Activated CD8-positive, alpha-beta memory T cell treated with anti-CD3 and anti-CD28 coated beads, Interleukin-2, amount 10 ng/mL, durations not matched to agents 7 days and 5 days (primary cell): ENCODE data around the gene MACROD1. TPM values are rescaled to one million over a fixed set of nuclear protein-coding genes. Genes with fewer than 3 reads are reported as not detected.
A peak's percentile ranks its signal among the peaks of the same experiment; 100 is the strongest.
"Not testable (repeated sequence)": the region's sequence is repeated elsewhere in the genome, so short reads cannot be mapped to it uniquely, and the experiment has no call there.

Experiments used
- ATAC-seq: fragments of 150-1000 bp; cut with Tn5 transposase; one replicate; pipeline ENCODE4 v1.10.0; 2021; ENCODE audit warnings: moderate library complexity
- CTCF ChIA-PET: fragments of 350-600 bp; sonication (Branson Sonifier 250); formaldehyde crosslinking; loops from one replicate; lab custom pipeline; 2021; ENCODE audit warnings: antibody characterized with exemption; lab: Charles Lee
- DNase-seq: peaks from one replicate; pipeline ENCODE4 v3.0.0-alpha.2; 2020
- H3K27ac Mint-ChIP-seq: one replicate; pipeline ENCODE4 v1.8.0; 2021; ENCODE audit warnings: mild to moderate bottlenecking, mixed read lengths
- H3K27me3 Mint-ChIP-seq: one replicate; pipeline ENCODE4 v1.8.0; 2021; ENCODE audit warnings: mixed read lengths
- H3K36me3 Mint-ChIP-seq: one replicate; pipeline ENCODE4 v1.8.0; 2021; ENCODE audit warnings: mild to moderate bottlenecking, mixed read lengths
- H3K4me1 Mint-ChIP-seq: one replicate; pipeline ENCODE4 v1.8.0; 2021; ENCODE audit warnings: mixed read lengths
- H3K4me3 Mint-ChIP-seq: one replicate; pipeline ENCODE4 v1.8.0; 2021; ENCODE audit warnings: mild to moderate bottlenecking, moderate library complexity, mixed read lengths
- H3K9me3 Mint-ChIP-seq: one replicate; pipeline ENCODE4 v1.8.0; 2022; ENCODE audit warnings: low read depth, mixed read lengths
- total RNA-seq, 2 experiments: library from RNA; stranded (reverse); gene quantifications; one replicate each; pipeline ENCODE4 v1.2.3, GENCODE V29; 2021

MACROD1 gene
- total RNA-seq, 2 experiments from 2014 or later: 10.1 to 12.3 TPM

DNA sequence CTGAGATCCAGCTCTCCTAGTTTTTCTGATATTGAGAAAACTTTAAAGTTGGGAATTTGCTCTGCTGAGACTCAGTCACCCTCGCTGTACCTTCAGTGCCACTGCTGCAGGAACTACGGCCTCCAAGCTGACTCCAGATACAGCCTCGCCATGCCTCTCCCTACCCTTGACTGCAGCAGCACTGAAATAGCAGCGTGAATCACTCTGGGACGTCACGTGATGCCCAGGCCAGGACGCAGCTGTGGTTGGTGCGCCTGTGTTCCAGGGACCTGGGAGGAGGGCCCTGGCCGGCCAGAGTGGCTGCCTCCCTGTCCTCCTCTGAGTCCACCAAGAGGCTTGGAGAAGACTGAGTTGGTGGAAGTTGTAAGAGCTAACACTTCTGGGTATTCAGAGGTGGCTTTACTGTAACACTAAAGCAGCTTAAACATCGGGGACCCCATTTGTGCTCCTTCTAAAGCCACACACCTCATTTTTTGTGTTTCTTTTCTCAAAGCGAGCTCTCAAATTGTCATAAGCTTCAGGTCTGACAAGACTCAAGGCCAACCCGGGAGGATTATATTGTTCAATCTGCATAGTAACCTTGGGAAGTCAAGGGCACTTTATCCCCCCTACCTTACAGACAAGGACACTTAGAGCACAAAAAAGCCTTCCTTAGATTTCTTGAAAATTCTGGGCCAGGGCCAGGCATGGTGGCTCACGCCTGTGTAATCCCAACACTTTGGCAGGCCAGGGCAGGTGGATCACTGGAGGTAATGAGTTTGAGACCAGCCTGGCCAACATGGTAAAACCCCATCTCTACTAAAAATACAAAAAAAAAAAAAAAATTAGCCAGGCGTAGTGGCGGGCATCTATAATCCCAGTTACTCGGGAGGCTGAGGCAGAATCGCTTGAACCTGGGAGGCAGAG lies 15.8 kb upstream of the MACROD1 start:
- no peak for ATAC-seq
- H3K36me3 Mint-ChIP-seq: peaks cover 3% of the 10 kb centered on the region
- DNase-seq: peak; percentile 68

DNA sequence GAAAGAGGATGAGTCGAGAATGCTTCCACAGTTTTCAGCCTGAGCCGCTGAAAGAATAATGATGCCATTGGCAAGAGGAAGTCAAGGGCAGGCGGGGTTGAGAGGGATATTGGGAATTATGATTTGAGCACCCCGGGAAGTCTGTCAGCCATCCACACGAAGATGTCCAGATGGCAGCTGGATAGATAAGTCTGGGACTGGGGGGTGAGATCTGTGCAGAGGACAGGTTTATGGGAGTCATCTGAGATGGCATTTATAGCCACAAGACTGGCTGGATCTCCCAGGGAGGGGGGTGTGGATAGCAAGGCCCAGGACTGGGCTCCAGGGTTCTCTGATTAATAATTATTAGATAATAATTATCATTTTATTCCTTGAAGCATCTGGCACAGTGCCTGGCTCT lies 15.0 kb upstream of the MACROD1 start:
- Mint-ChIP-seq H3K27ac (no peak overlapping the region), H3K27me3 (no peaks in the 10 kb centered on the region), H3K36me3 (peaks cover 2% of the 10 kb centered on the region), H3K4me1 (peaks cover 53% of the 10 kb centered on the region), H3K9me3 (no peaks in the 10 kb centered on the region), H3K4me3 (no peak overlapping the region)
- DNase-seq (no peak), ATAC-seq (no peak)
- CTCF ChIA-PET: interaction anchor here (1.2 to 1.8 kb wide), 2 partner anchors 24 to 181 kb away, joined by 3 to 4 read pairs; no protein-coding TSS in a partner anchor

More for the DNA sequence above, 15.8 kb upstream of the MACROD1 start:
- H3K4me3 Mint-ChIP-seq: no peak overlapping the region
- H3K4me1 Mint-ChIP-seq: peaks cover 51% of the 10 kb centered on the region
- CTCF ChIA-PET: interaction anchor here (0.9 to 1.8 kb wide), 4 partner anchors 23 to 182 kb away, joined by 3 to 4 read pairs (median 4); partner anchors contain the start of gene FERMT3
- peak overlapping the region; percentile 31 for H3K27ac Mint-ChIP-seq
- no peaks in the 10 kb centered on the region for H3K27me3 Mint-ChIP-seq
- no peaks in the 10 kb centered on the region for H3K9me3 Mint-ChIP-seq

DNA sequence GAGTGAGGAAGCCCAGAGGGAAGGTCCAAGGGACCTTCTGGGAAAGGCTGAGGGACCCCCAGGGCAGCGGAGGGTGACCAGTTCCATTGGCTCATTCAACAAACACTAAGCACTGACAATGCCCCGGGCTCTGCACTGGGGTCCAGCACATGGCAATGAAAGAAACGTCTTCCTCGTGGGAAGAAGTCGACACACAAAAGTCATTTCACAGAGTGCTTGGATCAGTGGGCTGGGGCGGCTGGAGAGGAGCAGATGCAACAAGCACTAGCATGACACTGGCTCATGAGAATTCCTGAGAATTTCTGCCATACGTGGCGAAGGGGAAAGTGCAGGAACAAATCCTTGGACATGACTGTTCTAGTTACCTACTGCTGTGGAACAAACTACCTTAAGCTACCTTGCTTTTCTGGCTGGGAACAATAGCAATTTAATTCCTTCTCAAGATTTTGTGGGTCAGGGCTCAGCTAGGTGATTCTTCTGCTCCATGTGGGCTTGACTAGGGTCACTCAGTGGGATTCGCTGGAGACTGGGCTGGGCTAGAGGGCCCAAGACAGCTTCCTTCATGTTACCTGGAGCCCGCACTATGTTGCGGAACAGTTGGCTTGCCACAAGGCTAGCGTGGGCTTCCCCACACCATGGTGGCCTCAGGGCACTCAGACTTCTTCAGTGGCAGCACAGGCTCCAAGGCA lies 13.2 kb upstream of the MACROD1 start:
- H3K27ac Mint-ChIP-seq: no peak overlapping the region
- H3K4me1 Mint-ChIP-seq: peaks cover 45% of the 10 kb centered on the region
- no peak overlapping the region for H3K4me3 Mint-ChIP-seq
- peaks cover 2% of the 10 kb centered on the region for H3K9me3 Mint-ChIP-seq
- H3K27me3 Mint-ChIP-seq: no peaks in the 10 kb centered on the region
- no peak for DNase-seq
- peaks cover 3% of the 10 kb centered on the region for H3K36me3 Mint-ChIP-seq
- CTCF ChIA-PET: no interaction called here
- no peak for ATAC-seq

DNA sequence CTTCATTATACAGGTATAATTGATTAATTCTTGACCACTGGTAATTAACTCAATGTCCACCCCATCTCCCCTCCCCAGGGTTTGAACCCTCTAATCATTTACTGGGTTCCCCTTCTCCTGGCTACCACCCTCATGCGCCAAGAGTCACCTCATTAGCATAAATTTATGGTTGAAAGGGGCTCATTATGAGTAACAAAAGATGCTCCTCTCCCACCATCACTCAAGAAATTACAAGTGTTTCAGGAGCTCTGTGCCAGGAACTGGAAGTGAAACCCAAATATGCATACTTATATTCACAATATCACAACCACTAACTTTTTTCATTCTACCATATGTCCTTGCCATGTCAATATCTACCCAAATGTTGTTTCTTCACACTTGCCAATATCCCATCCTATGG lies 12.3 kb upstream of the MACROD1 start:
- Mint-ChIP-seq H3K4me3 (no peak overlapping the region), H3K9me3 (peaks cover 3% of the 10 kb centered on the region), H3K36me3 (peaks cover 9% of the 10 kb centered on the region), H3K27me3 (no peaks in the 10 kb centered on the region), H3K27ac (no peak overlapping the region), H3K4me1 (peaks cover 36% of the 10 kb centered on the region)
- no peak for ATAC-seq
- DNase-seq: no peak
- CTCF ChIA-PET: interaction anchor here (1.6 kb wide), 1 partner anchor 178 kb away, joined by 4 read pairs; no protein-coding TSS in a partner anchor

DNA sequence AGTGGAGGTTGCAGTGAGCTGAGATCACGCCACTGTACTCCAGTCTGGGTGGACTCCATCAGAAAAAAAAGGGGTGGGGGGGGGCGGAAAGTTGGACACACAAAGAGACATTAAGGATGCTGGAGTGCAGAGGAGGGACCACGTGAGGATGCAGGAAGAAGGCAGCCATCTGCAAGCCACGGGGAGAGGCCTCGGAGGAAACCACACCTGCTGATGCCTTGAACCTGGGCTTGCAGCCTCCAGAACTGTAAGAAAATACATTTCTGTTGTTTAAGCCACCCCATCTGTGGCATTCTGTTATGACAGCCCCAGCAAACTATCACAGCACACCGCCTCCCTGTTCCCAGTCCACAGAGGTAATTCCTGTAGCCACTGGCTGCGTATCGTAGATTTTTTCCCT lies 10.8 kb upstream of the MACROD1 start:
- no peak overlapping the region for H3K4me3 Mint-ChIP-seq
- no peak overlapping the region for H3K27ac Mint-ChIP-seq
- no peak for DNase-seq
- peaks cover 7% of the 10 kb centered on the region for H3K36me3 Mint-ChIP-seq
- ATAC-seq: no peak
- peaks cover 27% of the 10 kb centered on the region for H3K4me1 Mint-ChIP-seq
- H3K9me3 Mint-ChIP-seq: peaks cover 3% of the 10 kb centered on the region
- H3K27me3 Mint-ChIP-seq: no peaks in the 10 kb centered on the region
- CTCF ChIA-PET: interaction anchor here (0.6 to 1.6 kb wide), 4 partner anchors 9 to 312 kb away, joined by 3 to 4 read pairs (median 4); partner anchors contain the start of gene STIP1

DNA sequence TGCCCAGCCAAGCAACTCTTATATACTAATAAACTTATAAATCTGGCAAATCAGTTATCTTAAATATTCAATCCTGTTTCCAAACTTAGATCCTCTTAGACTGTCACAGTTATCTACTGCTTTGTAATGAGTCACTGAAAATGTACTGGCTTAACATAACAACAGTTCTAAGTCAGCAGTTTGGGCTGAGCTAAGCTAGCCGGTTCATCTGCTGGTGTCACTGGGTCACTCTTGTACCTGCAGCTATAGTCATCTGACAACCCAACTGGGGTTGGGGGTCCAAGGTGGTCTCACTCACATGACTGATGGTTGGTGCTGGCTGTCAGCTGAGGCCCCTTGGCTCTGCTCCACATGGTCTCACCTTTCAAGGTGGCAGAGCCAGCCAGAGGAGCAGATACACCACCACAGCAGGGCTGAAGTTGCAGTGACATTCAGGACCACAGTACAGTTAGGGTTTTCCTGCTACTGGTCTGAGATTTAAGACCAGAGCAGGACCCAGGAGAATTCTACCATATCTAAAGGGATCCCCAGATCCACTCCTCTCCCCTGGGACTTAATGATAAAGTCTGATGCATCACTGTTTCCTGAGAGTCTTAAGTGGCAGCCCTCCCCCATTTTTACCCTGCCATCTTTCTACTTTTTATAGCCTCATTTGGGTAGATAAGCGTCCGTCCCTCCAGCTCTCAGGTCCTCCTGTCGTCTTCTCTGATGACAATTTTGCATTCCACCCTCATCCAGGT lies 7.9 kb upstream of the MACROD1 start:
- H3K4me3 Mint-ChIP-seq: no peak overlapping the region
- no peaks in the 10 kb centered on the region for H3K27me3 Mint-ChIP-seq
- CTCF ChIA-PET: interaction anchor here (0.6 to 1.7 kb wide), 3 partner anchors 21 to 477 kb away, joined by 3 to 5 read pairs (median 3); no protein-coding TSS in a partner anchor
- H3K4me1 Mint-ChIP-seq: peaks cover 19% of the 10 kb centered on the region
- no peak for DNase-seq
- H3K27ac Mint-ChIP-seq: no peak overlapping the region
- H3K9me3 Mint-ChIP-seq: peaks cover 3% of the 10 kb centered on the region
- no peak for ATAC-seq
- peaks cover 7% of the 10 kb centered on the region for H3K36me3 Mint-ChIP-seq

DNA sequence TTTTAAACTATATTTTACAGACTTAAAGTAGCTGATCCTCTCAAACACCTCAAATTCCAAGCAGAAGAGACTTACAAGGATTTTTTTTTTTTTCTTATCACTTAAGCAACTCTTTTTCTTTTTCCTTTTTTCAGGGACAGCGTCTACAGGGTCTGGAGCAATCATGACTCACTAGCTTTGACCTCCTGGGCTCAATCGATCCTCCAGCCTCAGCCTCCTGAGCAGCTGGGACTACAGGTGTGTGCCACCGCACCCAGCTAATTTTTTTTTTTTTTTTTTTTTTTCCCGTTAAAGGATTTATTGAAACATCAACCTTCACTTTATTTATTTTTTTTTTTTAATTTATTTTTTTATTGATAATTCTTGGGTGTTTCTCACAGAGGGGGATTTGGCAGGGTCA lies 4.5 kb upstream of the MACROD1 start:
- CTCF ChIA-PET: interaction anchor here (0.9 kb wide), 1 partner anchor 131 kb away, joined by 3 read pairs; no protein-coding TSS in a partner anchor

DNA sequence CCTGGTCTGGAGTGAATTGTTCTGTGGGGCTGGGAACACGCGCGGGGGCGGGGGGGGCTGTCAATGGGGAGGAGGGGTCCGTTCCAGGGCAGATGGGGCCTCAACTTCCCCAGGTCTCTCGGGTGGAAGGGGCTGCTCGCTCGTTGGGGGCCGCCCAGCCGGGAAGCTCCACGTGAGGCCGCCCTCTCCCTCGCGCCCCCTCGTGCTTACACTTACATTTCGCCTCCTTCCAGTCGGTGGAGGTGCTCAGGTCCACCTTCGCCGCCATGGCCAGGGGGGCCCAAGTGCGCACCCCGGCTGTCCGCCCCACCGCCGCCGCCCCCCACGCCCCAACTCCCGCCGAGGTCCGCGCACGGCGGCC lies 452 bp downstream of the MACROD1 start:
- H3K4me3 Mint-ChIP-seq: peak overlapping the region; percentile 79
- peaks cover 7% of the 10 kb centered on the region for H3K4me1 Mint-ChIP-seq
- no peaks in the 10 kb centered on the region for H3K9me3 Mint-ChIP-seq
- DNase-seq (no peak), ATAC-seq (peak; percentile 13)
- CTCF ChIA-PET: interaction anchor here (0.6 to 1.9 kb wide), 5 partner anchors 13 to 328 kb away, joined by 3 to 8 read pairs (median 4); partner anchors contain the start of gene FERMT3
- no peaks in the 10 kb centered on the region for H3K27me3 Mint-ChIP-seq
- no peak overlapping the region for H3K27ac Mint-ChIP-seq
- H3K36me3 Mint-ChIP-seq: no peaks in the 10 kb centered on the region

More for the DNA sequence above, 4.5 kb upstream of the MACROD1 start:
- ATAC-seq (no peak), DNase-seq (no peak)
- Mint-ChIP-seq H3K9me3 (peaks cover 3% of the 10 kb centered on the region), H3K27me3 (no peaks in the 10 kb centered on the region), H3K27ac (no peak overlapping the region), H3K36me3 (peaks cover 7% of the 10 kb centered on the region), H3K4me3 (no peak overlapping the region), H3K4me1 (peaks cover 3% of the 10 kb centered on the region)

DNA sequence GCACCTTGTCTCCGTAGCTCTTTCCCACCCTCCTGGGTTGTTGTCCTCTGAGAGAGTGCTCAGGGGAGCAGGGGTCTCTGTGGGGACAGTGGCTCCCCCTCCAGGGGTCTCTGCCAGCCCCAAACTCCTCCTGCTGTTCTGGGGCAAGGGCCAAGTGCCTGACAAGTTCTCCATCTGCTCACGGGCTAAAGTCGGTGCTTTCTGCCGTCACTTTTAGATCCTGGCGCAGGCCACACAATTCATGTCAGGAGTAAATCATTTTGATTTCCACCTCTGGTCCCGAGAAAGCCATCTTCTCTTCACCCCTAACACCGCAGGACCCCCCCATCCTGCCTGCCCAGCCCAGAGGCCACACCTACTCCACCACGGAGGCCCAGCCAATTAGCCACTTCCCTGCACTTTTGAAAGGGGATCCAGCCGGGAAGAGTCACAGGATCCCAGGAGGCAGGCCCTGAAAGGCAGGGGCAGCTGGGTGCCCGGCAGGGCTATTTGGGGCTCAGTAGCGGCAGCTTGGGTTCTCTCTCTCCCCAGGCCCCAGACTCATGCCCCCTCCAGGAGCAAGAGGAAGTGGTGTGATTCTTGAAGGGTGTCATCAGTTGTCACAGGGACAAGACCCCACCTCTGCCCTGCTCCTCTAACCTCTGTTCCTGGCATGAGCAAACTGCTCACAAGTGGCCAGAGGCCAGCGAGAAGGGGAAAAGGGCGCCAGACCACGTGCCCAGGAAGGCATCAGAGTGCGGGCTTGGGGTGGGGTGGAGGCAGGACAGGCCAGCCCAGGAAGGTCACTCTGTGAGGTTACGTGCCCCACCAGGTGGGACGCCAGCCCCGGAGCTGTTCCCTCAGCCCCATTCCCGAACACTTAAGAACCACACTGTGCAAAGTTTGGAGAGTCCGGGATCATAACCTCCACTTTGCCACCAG lies 1.3 kb downstream of the MACROD1 start:
- CTCF ChIA-PET: interaction anchor here (1.1 to 1.4 kb wide), 5 partner anchors 12 to 328 kb away, joined by 3 to 8 read pairs (median 4); no protein-coding TSS in a partner anchor
- ATAC-seq (no peak), DNase-seq (no peak)
- Mint-ChIP-seq H3K4me3 (peak overlapping the region; percentile 54), H3K9me3 (no peaks in the 10 kb centered on the region), H3K36me3 (no peaks in the 10 kb centered on the region), H3K27ac (peak overlapping the region; percentile 74), H3K27me3 (no peaks in the 10 kb centered on the region), H3K4me1 (peaks cover 7% of the 10 kb centered on the region)

DNA sequence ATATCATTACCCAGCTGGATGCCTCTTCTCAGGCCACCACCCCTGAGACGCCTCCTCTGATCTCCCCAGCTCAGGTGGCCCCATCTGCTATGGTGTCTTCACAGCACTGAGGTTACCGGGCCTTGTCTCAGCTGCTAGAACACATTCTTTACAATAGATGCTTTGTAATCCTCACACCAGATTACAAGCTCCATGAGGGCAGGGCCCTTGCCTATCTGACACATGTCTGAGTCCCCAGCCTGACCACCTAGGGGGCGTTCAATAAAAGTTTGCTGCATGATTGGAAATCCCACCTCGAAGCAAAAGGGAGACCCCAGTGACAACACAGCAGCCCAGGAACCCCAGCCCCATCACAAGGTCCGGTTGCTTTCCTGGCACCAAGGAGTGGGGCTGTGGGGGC lies 2.0 kb downstream of the MACROD1 start:
- ATAC-seq (no peak), DNase-seq (no peak)
- no peaks in the 10 kb centered on the region for H3K36me3 Mint-ChIP-seq
- H3K27ac Mint-ChIP-seq: no peak overlapping the region
- H3K9me3 Mint-ChIP-seq: no peaks in the 10 kb centered on the region
- CTCF ChIA-PET: interaction anchor here (1.4 kb wide), 2 partner anchors 16 to 41 kb away, joined by 3 to 4 read pairs; no protein-coding TSS in a partner anchor
- H3K27me3 Mint-ChIP-seq: no peaks in the 10 kb centered on the region
- H3K4me1 Mint-ChIP-seq: peaks cover 7% of the 10 kb centered on the region
- H3K4me3 Mint-ChIP-seq: no peak overlapping the region

DNA sequence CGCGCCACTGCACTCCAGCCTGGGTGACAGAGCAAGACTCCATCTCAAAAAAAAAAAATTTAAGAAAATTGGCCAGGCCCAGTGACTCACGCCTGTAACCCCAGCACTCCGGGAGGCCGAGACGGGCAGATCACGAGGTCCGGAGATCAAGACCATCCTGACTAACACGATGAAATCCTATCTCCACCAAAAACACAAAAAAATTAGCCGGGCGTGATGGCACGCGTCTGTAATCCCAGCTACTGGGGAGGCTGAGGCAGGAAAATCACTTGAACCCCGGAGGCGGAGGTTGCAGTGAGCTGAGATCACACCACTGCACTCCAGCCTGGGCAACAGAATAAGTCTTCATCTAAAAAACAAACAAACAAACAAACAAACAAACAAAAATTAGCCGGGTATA lies 3.1 kb downstream of the MACROD1 start:
- H3K9me3 Mint-ChIP-seq, H3K27ac Mint-ChIP-seq, DNase-seq, ATAC-seq, H3K36me3 Mint-ChIP-seq, H3K4me3 Mint-ChIP-seq, H3K4me1 Mint-ChIP-seq, H3K27me3 Mint-ChIP-seq: not testable (repeated sequence)
- CTCF ChIA-PET: interaction anchor here (2.5 kb wide), 1 partner anchor 11 kb away, joined by 11 read pairs; no protein-coding TSS in a partner anchor

DNA sequence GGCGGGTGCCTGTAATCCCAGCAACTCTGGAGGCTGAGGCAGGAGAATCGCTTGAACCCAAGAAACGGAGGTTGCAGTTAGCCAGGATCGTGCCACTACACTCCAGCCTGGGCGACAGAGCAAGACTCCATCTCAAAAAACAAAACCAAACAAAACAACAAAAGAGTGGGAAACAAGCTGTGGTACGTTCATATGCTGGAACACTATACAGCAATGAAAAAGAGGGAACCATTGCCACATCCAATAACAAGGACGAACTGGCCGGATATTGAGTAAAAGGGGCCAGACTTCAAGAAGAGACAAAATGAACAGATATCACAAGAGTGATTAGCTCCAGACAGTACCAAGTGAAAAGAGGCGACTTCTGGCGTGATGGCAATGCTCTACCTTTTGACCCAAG lies 4.9 kb downstream of the MACROD1 start:
- H3K27me3 Mint-ChIP-seq: no peaks in the 10 kb centered on the region
- CTCF ChIA-PET: interaction anchor here (2.5 kb wide), 1 partner anchor 9 kb away, joined by 11 read pairs; no protein-coding TSS in a partner anchor
- DNase-seq (no peak), ATAC-seq (no peak)
- H3K4me3 Mint-ChIP-seq: no peak overlapping the region
- H3K36me3 Mint-ChIP-seq: no peaks in the 10 kb centered on the region
- H3K9me3 Mint-ChIP-seq: no peaks in the 10 kb centered on the region
- no peak overlapping the region for H3K27ac Mint-ChIP-seq
- peaks cover 4% of the 10 kb centered on the region for H3K4me1 Mint-ChIP-seq
